ENCODE data around the gene TXNL4A.

DNA sequence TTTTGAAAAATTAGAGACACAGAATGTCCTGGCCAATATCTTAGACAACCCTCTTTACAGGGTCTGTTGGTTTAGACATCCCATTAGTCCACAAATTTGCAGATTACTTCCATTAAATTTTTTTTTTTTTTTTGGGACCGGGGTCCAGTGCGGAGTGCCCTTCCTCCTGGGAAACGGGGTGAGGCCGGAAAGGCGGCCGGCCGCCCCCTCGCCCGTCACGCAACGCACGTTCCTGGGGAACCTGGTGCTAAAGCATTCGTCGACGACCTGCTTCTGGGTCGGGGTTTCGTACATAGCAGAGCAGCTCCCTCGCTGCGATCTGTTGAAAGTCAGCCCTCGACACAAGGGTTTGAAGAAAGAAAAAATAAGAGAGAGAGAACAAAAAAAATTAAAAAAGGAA, 24.4 kb upstream of the TXNL4A start:
- no peak for TF ChIP-seq CTCF (IDR thresholded peaks at IDR 0.05)
- TF ChIP-seq POLR2A (IDR thresholded peaks at IDR 0.05): no peak

Measured in testis (tissue), 2 donors.